ENCODE data around the gene CEBPG. TPM values are rescaled to one million over a fixed set of nuclear protein-coding genes. Genes with fewer than 3 reads are reported as not detected.

CEBPG gene
- total and polyA plus RNA-seq, 2 donors, result 16.8 to 21.0 TPM

DNA sequence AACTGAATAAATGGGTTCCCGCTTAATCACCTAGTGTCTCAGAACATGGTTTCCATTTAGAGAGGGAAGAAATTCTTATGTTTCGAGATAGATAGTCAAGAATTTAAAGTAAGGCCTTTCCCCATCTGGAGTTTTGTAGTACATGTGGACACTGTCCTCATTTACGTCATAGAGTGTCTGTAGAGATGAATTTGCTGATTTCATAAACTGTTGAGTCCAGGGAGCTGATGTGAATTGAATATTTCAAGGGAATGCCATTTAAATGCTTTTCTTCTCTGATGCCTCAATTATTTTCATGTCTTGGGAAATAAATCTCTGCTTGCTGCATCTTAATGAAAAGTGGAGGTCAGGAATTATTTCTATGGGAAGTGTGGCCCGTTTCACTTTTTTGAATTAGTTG, 9.5 kb downstream of the CEBPG start:
- Histone ChIP-seq H3K27ac (ENCODE audit: low read depth in 1 of 2, low read length in 1 of 2) (no peak overlapping the region), H3K4me1 (ENCODE audit: control insufficient read depth in 2 of 2, insufficient read depth in 2 of 2, low read length in 2 of 2) (peaks cover 3 to 4% of the 10 kb centered on the region in 2 donors), H3K9me3 (ENCODE audit: control insufficient read depth in 2 of 2, insufficient read depth in 1 of 2, low read length in 1 of 2) (no peaks in the 10 kb centered on the region), H3K36me3 (ENCODE audit: control insufficient read depth in 2 of 2, insufficient read depth in 2 of 2, low read length in 1 of 2) (peaks cover 8 to 21% of the 10 kb centered on the region in 2 donors), H3K27me3 (ENCODE audit: control insufficient read depth in 2 of 2, insufficient read depth in 1 of 2, low read length in 1 of 2) (no peaks in the 10 kb centered on the region), H3K4me3 (ENCODE audit: low read length in 2 of 2) (no peak overlapping the region)
- no peak for DNase-seq (ENCODE audit: low read depth in 6 of 9, low spot score in 9 of 9)
- WGBS, result 99% methylated on average over 4 of the region's 4 CpGs

GRCh38 chr19:33383720-33384292, 10.3 kb downstream of the CEBPG start:
- DNase-seq (ENCODE audit: low read depth in 6 of 9, low spot score in 9 of 9), result no peak
- peaks cover 8 to 25% of the 10 kb centered on the region in 2 donors for H3K36me3 ChIP-seq (ENCODE audit: control insufficient read depth in 2 of 2, insufficient read depth in 2 of 2, low read length in 1 of 2)
- no peak overlapping the region for H3K4me3 ChIP-seq (ENCODE audit: low read length in 2 of 2)
- WGBS, result 93% methylated on average over 13 of the region's 13 CpGs
- H3K27me3 ChIP-seq (ENCODE audit: control insufficient read depth in 2 of 2, insufficient read depth in 1 of 2, low read length in 1 of 2), result no peaks in the 10 kb centered on the region
- no peaks in the 10 kb centered on the region for H3K4me1 ChIP-seq (ENCODE audit: control insufficient read depth in 2 of 2, insufficient read depth in 2 of 2, low read length in 2 of 2)
- H3K27ac ChIP-seq (ENCODE audit: low read depth in 1 of 2, low read length in 1 of 2), result no peak overlapping the region
- no peaks in the 10 kb centered on the region for H3K9me3 ChIP-seq (ENCODE audit: control insufficient read depth in 2 of 2, insufficient read depth in 1 of 2, low read length in 1 of 2)

DNA sequence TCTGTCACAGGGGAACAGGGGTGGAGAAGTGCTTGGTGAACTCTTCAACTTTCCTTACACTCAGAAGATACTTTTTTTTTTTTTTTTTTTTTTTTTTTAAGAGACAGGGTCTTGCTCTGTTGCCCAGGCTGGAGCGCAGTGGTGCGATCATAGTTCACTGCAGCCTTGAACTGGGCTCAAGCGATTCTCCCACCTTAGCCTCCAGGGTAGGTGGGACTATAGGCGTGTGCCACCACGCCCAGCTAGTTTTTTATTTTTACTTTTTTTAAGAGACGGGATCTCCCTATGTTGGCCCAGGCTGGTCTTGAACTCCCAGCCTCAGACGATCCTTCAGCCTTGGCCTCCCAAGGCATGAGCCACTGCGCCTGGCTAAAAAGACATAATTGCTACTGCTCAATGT, 11.5 kb downstream of the CEBPG start:
- 99% methylated on average over 8 of the region's 8 CpGs for WGBS
- H3K4me3 ChIP-seq (ENCODE audit: low read length in 2 of 2), result no peak overlapping the region
- no peaks in the 10 kb centered on the region for H3K9me3 ChIP-seq (ENCODE audit: control insufficient read depth in 2 of 2, insufficient read depth in 1 of 2, low read length in 1 of 2)
- H3K36me3 ChIP-seq (ENCODE audit: control insufficient read depth in 2 of 2, insufficient read depth in 2 of 2, low read length in 1 of 2), result peaks cover 3 to 29% of the 10 kb centered on the region in 2 donors
- H3K27ac ChIP-seq (ENCODE audit: low read depth in 1 of 2, low read length in 1 of 2), result no peak overlapping the region
- no peaks in the 10 kb centered on the region for H3K27me3 ChIP-seq (ENCODE audit: control insufficient read depth in 2 of 2, insufficient read depth in 1 of 2, low read length in 1 of 2)
- no peaks in the 10 kb centered on the region for H3K4me1 ChIP-seq (ENCODE audit: control insufficient read depth in 2 of 2, insufficient read depth in 2 of 2, low read length in 2 of 2)
- DNase-seq (ENCODE audit: low read depth in 6 of 9, low spot score in 9 of 9), result no peak

- Histone ChIP-seq H3K36me3 (ENCODE audit: control insufficient read depth in 2 of 2, insufficient read depth in 2 of 2, low read length in 1 of 2) (peaks cover 3 to 32% of the 10 kb centered on the region in 2 donors), H3K4me3 (ENCODE audit: low read length in 2 of 2) (no peak overlapping the region), H3K27me3 (ENCODE audit: control insufficient read depth in 2 of 2, insufficient read depth in 1 of 2, low read length in 1 of 2) (no peaks in the 10 kb centered on the region), H3K9me3 (ENCODE audit: control insufficient read depth in 2 of 2, insufficient read depth in 1 of 2, low read length in 1 of 2) (no peaks in the 10 kb centered on the region), H3K4me1 (ENCODE audit: control insufficient read depth in 2 of 2, insufficient read depth in 2 of 2, low read length in 2 of 2) (no peaks in the 10 kb centered on the region), H3K27ac (ENCODE audit: low read depth in 1 of 2, low read length in 1 of 2) (no peak overlapping the region)
- 81% methylated on average over 6 of the region's 6 CpGs for WGBS
- no peak for DNase-seq (ENCODE audit: low read depth in 6 of 9, low spot score in 9 of 9)
These were observed 12.4 kb downstream of the CEBPG start for GRCh38 chr19:33385956-33386355.

- Histone ChIP-seq H3K27ac (ENCODE audit: low read depth in 1 of 2, low read length in 1 of 2) (no peak overlapping the region), H3K27me3 (ENCODE audit: control insufficient read depth in 2 of 2, insufficient read depth in 1 of 2, low read length in 1 of 2) (no peaks in the 10 kb centered on the region), H3K9me3 (ENCODE audit: control insufficient read depth in 2 of 2, insufficient read depth in 1 of 2, low read length in 1 of 2) (no peaks in the 10 kb centered on the region), H3K4me3 (ENCODE audit: low read length in 2 of 2) (no peak overlapping the region), H3K4me1 (ENCODE audit: control insufficient read depth in 2 of 2, insufficient read depth in 2 of 2, low read length in 2 of 2) (no peaks in the 10 kb centered on the region), H3K36me3 (ENCODE audit: control insufficient read depth in 2 of 2, insufficient read depth in 2 of 2, low read length in 1 of 2) (peaks cover under 1 to 35% of the 10 kb centered on the region in 2 donors)
- DNase-seq (ENCODE audit: low read depth in 6 of 9, low spot score in 9 of 9), result no peak
- WGBS, result 90% methylated on average over 15 of the region's 15 CpGs
These were observed 12.9 kb downstream of the CEBPG start for GRCh38 chr19:33386361-33386858.

GRCh38 chr19:33387351-33388230, 14.1 kb downstream of the CEBPG start:
- 98% methylated on average over 39 of the region's 39 CpGs for WGBS
- Histone ChIP-seq H3K36me3 (ENCODE audit: control insufficient read depth in 2 of 2, insufficient read depth in 2 of 2, low read length in 1 of 2) (peaks cover 0 to 35% of the 10 kb centered on the region in 2 donors), H3K27me3 (ENCODE audit: control insufficient read depth in 2 of 2, insufficient read depth in 1 of 2, low read length in 1 of 2) (no peaks in the 10 kb centered on the region), H3K9me3 (ENCODE audit: control insufficient read depth in 2 of 2, insufficient read depth in 1 of 2, low read length in 1 of 2) (no peaks in the 10 kb centered on the region), H3K4me1 (ENCODE audit: control insufficient read depth in 2 of 2, insufficient read depth in 2 of 2, low read length in 2 of 2) (no peaks in the 10 kb centered on the region), H3K4me3 (ENCODE audit: low read length in 2 of 2) (no peak overlapping the region), H3K27ac (ENCODE audit: low read depth in 1 of 2, low read length in 1 of 2) (no peak overlapping the region)
- no peak for DNase-seq (ENCODE audit: low read depth in 6 of 9, low spot score in 9 of 9)

GRCh38 chr19:33388231-33388724, 14.8 kb downstream of the CEBPG start:
- Histone ChIP-seq H3K27me3 (ENCODE audit: control insufficient read depth in 2 of 2, insufficient read depth in 1 of 2, low read length in 1 of 2) (no peaks in the 10 kb centered on the region), H3K4me1 (ENCODE audit: control insufficient read depth in 2 of 2, insufficient read depth in 2 of 2, low read length in 2 of 2) (no peaks in the 10 kb centered on the region), H3K36me3 (ENCODE audit: control insufficient read depth in 2 of 2, insufficient read depth in 2 of 2, low read length in 1 of 2) (peaks cover 0 to 35% of the 10 kb centered on the region in 2 donors), H3K27ac (ENCODE audit: low read depth in 1 of 2, low read length in 1 of 2) (no peak overlapping the region), H3K9me3 (ENCODE audit: control insufficient read depth in 2 of 2, insufficient read depth in 1 of 2, low read length in 1 of 2) (no peaks in the 10 kb centered on the region), H3K4me3 (ENCODE audit: low read length in 2 of 2) (no peak overlapping the region)
- 98% methylated on average over 13 of the region's 13 CpGs for WGBS
- DNase-seq (ENCODE audit: low read depth in 6 of 9, low spot score in 9 of 9), result no peak

GRCh38 chr19:33388725-33389420, 15.4 kb downstream of the CEBPG start:
- Histone ChIP-seq H3K27ac (ENCODE audit: low read depth in 1 of 2, low read length in 1 of 2) (no peak overlapping the region), H3K27me3 (ENCODE audit: control insufficient read depth in 2 of 2, insufficient read depth in 1 of 2, low read length in 1 of 2) (no peaks in the 10 kb centered on the region), H3K9me3 (ENCODE audit: control insufficient read depth in 2 of 2, insufficient read depth in 1 of 2, low read length in 1 of 2) (no peaks in the 10 kb centered on the region), H3K4me1 (ENCODE audit: control insufficient read depth in 2 of 2, insufficient read depth in 2 of 2, low read length in 2 of 2) (no peaks in the 10 kb centered on the region), H3K36me3 (ENCODE audit: control insufficient read depth in 2 of 2, insufficient read depth in 2 of 2, low read length in 1 of 2) (peaks cover 0 to 31% of the 10 kb centered on the region in 2 donors), H3K4me3 (ENCODE audit: low read length in 2 of 2) (no peak overlapping the region)
- WGBS, result 96% methylated on average over 28 of the region's 28 CpGs
- no peak for DNase-seq (ENCODE audit: low read depth in 6 of 9, low spot score in 9 of 9)

Data from thymus (tissue), 11 donors.